A673 (cell line): ENCODE results near the gene POLR3A. TPM values are rescaled to one million over a fixed set of nuclear protein-coding genes. Genes with fewer than 3 reads are reported as not detected.

Source experiments
- BruUV-seq: library from RNA; stranded (reverse); fragments of 400-500 nt; replicated peaks from 2 replicates; lab custom pipeline; 2021; lab: Mats Ljungman, UMichigan
- CTCF ChIA-PET: fragments of 300-600 bp; sonication (Branson Sonifier 250); formaldehyde crosslinking; loops from one replicate; lab custom pipeline; 2022; ENCODE audit warnings: antibody characterized with exemption; lab: Charles Lee
- POLR2A ChIA-PET: fragments of 300-600 bp; sonication (Branson Sonifier 250); formaldehyde crosslinking; loops from one replicate; lab custom pipeline; 2022; ENCODE audit warnings: antibody characterized with exemption; ENCODE audit not compliant: low non-redundant PET; lab: Charles Lee
- DNase-seq: peaks from one replicate; pipeline ENCODE4 v3.0.0-alpha.2; 2015; ENCODE audit warnings: low spot score
- H3K27ac ChIP-seq: fragments of 200-600 bp; sonication (generic); 2 replicates; pipeline ENCODE4 v1.5.1; 2016; ENCODE audit warnings: mixed run types, low read depth, mild to moderate bottlenecking, mixed read lengths, antibody characterized with exemption, low read length; ENCODE audit not compliant: poor library complexity, severe bottlenecking
- H3K27me3 ChIP-seq: fragments of 200-600 bp; sonication (generic); replicated peaks from 2 replicates; pipeline ENCODE4 v1.6.1; 2017; ENCODE audit warnings: mixed run types, low read depth, mild to moderate bottlenecking, mixed read lengths, antibody characterized with exemption, low read length; ENCODE audit not compliant: insufficient read depth, poor library complexity
- H3K36me3 ChIP-seq: fragments of 200-600 bp; sonication (generic); 2 replicates; pipeline ENCODE4 v1.6.1; 2016; ENCODE audit warnings: mixed run types, mild to moderate bottlenecking, mixed read lengths, antibody characterized with exemption, low read length; ENCODE audit not compliant: insufficient read depth, poor library complexity, severe bottlenecking
- H3K4me1 ChIP-seq: fragments of 200-600 bp; sonication (generic); 2 replicates; pipeline ENCODE4 v1.6.1; 2017; ENCODE audit warnings: mixed run types, mild to moderate bottlenecking, mixed read lengths, antibody characterized with exemption, low read length; ENCODE audit not compliant: insufficient read depth, poor library complexity, severe bottlenecking
- H3K4me3 ChIP-seq: fragments of 200-600 bp; sonication (generic); 2 replicates; pipeline ENCODE4 v1.5.1; 2016; ENCODE audit warnings: low read depth, mixed run types, mild to moderate bottlenecking, mixed read lengths, low read length; ENCODE audit not compliant: poor library complexity, severe bottlenecking
- H3K9me3 ChIP-seq: fragments of 200-600 bp; sonication (generic); 2 replicates; pipeline ENCODE4 v1.6.1; 2016; ENCODE audit warnings: mixed run types, low read depth, mild to moderate bottlenecking, mixed read lengths, antibody characterized with exemption, low read length; ENCODE audit not compliant: poor library complexity, severe bottlenecking
- EZH2 ChIP-seq: fragments of 200-600 bp; sonication (generic); IDR thresholded peaks from 2 replicates; pipeline ENCODE4 v1.6.1; 2017; ENCODE audit warnings: borderline replicate concordance, low read depth, mild to moderate bottlenecking, mixed read lengths, antibody characterized with exemption, low read length; ENCODE audit not compliant: poor library complexity, severe bottlenecking
- intact Hi-C: fragments of 100-400 bp; cut with micrococcal nuclease; formaldehyde crosslinking; loops from one replicate; pipeline ENCODE4 v1.10.0; 2022; ENCODE audit not compliant: unreplicated experiment
- total RNA-seq: library from RNA; stranded (reverse); gene quantifications from 2 replicates; pipeline ENCODE4 v1.2.3, GENCODE V29; 2021
- TF ChIP-seq, protein P1 (sequence below): fragments of 300-800, 200-600 bp; sonication (generic); conservative IDR thresholded peaks from 2 replicates; pipeline ENCODE4 v1.5.1; 2017; ENCODE audit warnings: low read depth, mild to moderate bottlenecking, antibody characterized with exemption, low read length, moderate library complexity, mixed read lengths

Gene POLR3A
- total RNA-seq, 1 experiment from 2014 or later = 27.8 TPM

GRCh38 chr10:78044179-78044578, 14.9 kb upstream of the POLR3A start:
- intact Hi-C loops = loop anchor here (5.0 to 10.0 kb wide), 2 partner anchors 91 to 1023 kb away; partner anchors contain the start of gene ZMIZ1
- no peak for DNase-seq
- Histone ChIP-seq H3K27me3 (no peaks in the 10 kb centered on the region), H3K9me3 (no peaks in the 10 kb centered on the region), H3K4me1 (peaks cover 26% of the 10 kb centered on the region), H3K36me3 (peaks cover 36% of the 10 kb centered on the region), H3K4me3 (no peak overlapping the region), H3K27ac (peak overlapping the region; percentile 59)
- CTCF ChIA-PET = no interaction called here
- POLR2A ChIA-PET = no interaction called here
- BruUV-seq = no TSS peak
- TF ChIP-seq, protein P1, sequence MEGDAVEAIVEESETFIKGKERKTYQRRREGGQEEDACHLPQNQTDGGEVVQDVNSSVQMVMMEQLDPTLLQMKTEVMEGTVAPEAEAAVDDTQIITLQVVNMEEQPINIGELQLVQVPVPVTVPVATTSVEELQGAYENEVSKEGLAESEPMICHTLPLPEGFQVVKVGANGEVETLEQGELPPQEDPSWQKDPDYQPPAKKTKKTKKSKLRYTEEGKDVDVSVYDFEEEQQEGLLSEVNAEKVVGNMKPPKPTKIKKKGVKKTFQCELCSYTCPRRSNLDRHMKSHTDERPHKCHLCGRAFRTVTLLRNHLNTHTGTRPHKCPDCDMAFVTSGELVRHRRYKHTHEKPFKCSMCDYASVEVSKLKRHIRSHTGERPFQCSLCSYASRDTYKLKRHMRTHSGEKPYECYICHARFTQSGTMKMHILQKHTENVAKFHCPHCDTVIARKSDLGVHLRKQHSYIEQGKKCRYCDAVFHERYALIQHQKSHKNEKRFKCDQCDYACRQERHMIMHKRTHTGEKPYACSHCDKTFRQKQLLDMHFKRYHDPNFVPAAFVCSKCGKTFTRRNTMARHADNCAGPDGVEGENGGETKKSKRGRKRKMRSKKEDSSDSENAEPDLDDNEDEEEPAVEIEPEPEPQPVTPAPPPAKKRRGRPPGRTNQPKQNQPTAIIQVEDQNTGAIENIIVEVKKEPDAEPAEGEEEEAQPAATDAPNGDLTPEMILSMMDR = no peak
- no peak for TF ChIP-seq EZH2

- H3K4me3 ChIP-seq = no peak overlapping the region
- intact Hi-C loops = loop anchor here (5.0 to 10.0 kb wide), 2 partner anchors 92 to 1025 kb away; partner anchors contain the start of gene ZMIZ1
- ChIA-PET CTCF (no interaction called here), POLR2A (no interaction called here)
- no peak for DNase-seq
- no peaks in the 10 kb centered on the region for H3K9me3 ChIP-seq
- H3K4me1 ChIP-seq = peaks cover 30% of the 10 kb centered on the region
- TF ChIP-seq, protein P1 = no peak
- TF ChIP-seq EZH2 = no peak
- H3K27ac ChIP-seq = peak overlapping the region; percentile 59
- BruUV-seq = no TSS peak
- no peaks in the 10 kb centered on the region for H3K27me3 ChIP-seq
- peaks cover 50% of the 10 kb centered on the region for H3K36me3 ChIP-seq
These were observed 13.4 kb upstream of the POLR3A start for GRCh38 chr10:78042752-78043104.

GRCh38 chr10:78042058-78042751, 12.9 kb upstream of the POLR3A start:
- no TSS peak for BruUV-seq
- intact Hi-C loops = loop anchor here (5.0 to 10.0 kb wide), 2 partner anchors 93 to 1025 kb away; partner anchors contain the start of gene ZMIZ1
- Histone ChIP-seq H3K27ac (peak overlapping the region; percentile 40), H3K9me3 (no peaks in the 10 kb centered on the region), H3K4me3 (no peak overlapping the region), H3K36me3 (peaks cover 55% of the 10 kb centered on the region), H3K4me1 (peaks cover 32% of the 10 kb centered on the region), H3K27me3 (no peaks in the 10 kb centered on the region)
- no peak for DNase-seq
- no peak for TF ChIP-seq EZH2
- TF ChIP-seq, protein P1 = no peak
- ChIA-PET POLR2A (no interaction called here), CTCF (no interaction called here)
